ENCODE measurements around the gene MAD1L1.

Gene MAD1L1

GRCh38 chr7:2151801-2152612 lies 80.7 kb downstream of the MAD1L1 start:
- TF ChIP-seq OSR1 (CRISPR knock-in tag; IDR thresholded peaks at IDR 0.05) (no peak), ARNTL (CRISPR knock-in tag; IDR thresholded peaks at IDR 0.05; ENCODE audit: borderline replicate concordance, low read depth) (no peak), TSHZ2 (CRISPR knock-in tag; IDR thresholded peaks at IDR 0.05) (no peak)
- no peak; the same call in 2 of the 3 replicates for ATAC-seq

- TF ChIP-seq PATZ1 (CRISPR knock-in tag; IDR thresholded peaks at IDR 0.05; ENCODE audit: borderline replicate concordance): no peak
- no peak for TF ChIP-seq GLIS3 (CRISPR knock-in tag; IDR thresholded peaks at IDR 0.05)
- no peak for TF ChIP-seq BACH2 (CRISPR knock-in tag; IDR thresholded peaks at IDR 0.05; ENCODE audit: borderline replicate concordance)
- TF ChIP-seq TSHZ2 (CRISPR knock-in tag; IDR thresholded peaks at IDR 0.05): no peak
- no peak for TF ChIP-seq ZNF8 (CRISPR knock-in tag; IDR thresholded peaks at IDR 0.05)
- peak; percentile 55 for ATAC-seq
Observed at GRCh38 chr7:2151237-2151636, 81.5 kb downstream of the MAD1L1 start.

GRCh38 chr7:2150445-2150815 lies 82.3 kb downstream of the MAD1L1 start:
- ATAC-seq: no peak
- TF ChIP-seq ZNF565 (CRISPR knock-in tag; conservative IDR thresholded peaks at IDR 0.05; ENCODE audit: low read depth): no peak
- TF ChIP-seq TOX (CRISPR knock-in tag; IDR thresholded peaks at IDR 0.05; ENCODE audit: borderline replicate concordance): no peak
- TF ChIP-seq ARNTL (CRISPR knock-in tag; IDR thresholded peaks at IDR 0.05; ENCODE audit: borderline replicate concordance, low read depth): no peak
- TF ChIP-seq PATZ1 (CRISPR knock-in tag; IDR thresholded peaks at IDR 0.05; ENCODE audit: borderline replicate concordance): no peak
- no peak for TF ChIP-seq ISL1 (CRISPR knock-in tag; IDR thresholded peaks at IDR 0.05)
- no peak for TF ChIP-seq POU6F1 (CRISPR knock-in tag; IDR thresholded peaks at IDR 0.05; ENCODE audit: borderline replicate concordance, low read depth)
- no peak for TF ChIP-seq CSDC2 (CRISPR knock-in tag; IDR thresholded peaks at IDR 0.05)
- TF ChIP-seq SNAI2 (CRISPR knock-in tag; IDR thresholded peaks at IDR 0.05): no peak
- no peak for TF ChIP-seq CREB5 (CRISPR knock-in tag; IDR thresholded peaks at IDR 0.05; ENCODE audit: low read depth)
- no peak for TF ChIP-seq TCF4 (CRISPR knock-in tag; IDR thresholded peaks at IDR 0.05; ENCODE audit: borderline replicate concordance)
- no peak for TF ChIP-seq TSHZ2 (CRISPR knock-in tag; IDR thresholded peaks at IDR 0.05)
- no peak for TF ChIP-seq ZFP30 (CRISPR knock-in tag; IDR thresholded peaks at IDR 0.05)
- TF ChIP-seq OSR1 (CRISPR knock-in tag; IDR thresholded peaks at IDR 0.05): no peak
- TF ChIP-seq ZFP3 (CRISPR knock-in tag; IDR thresholded peaks at IDR 0.05): no peak
- no peak for TF ChIP-seq ZNF8 (CRISPR knock-in tag; IDR thresholded peaks at IDR 0.05)
- no peak for TF ChIP-seq CSRNP3 (CRISPR knock-in tag; IDR thresholded peaks at IDR 0.05)
- no peak for TF ChIP-seq RARB (CRISPR knock-in tag; IDR thresholded peaks at IDR 0.05)

Measured in SK-N-SH treated with all-trans-retinoic acid at 6 μM for 48 hours (cell line).